OCI-LY7 (cell line): ENCODE results near the gene CDCA8. TPM values are rescaled to one million over a fixed set of nuclear protein-coding genes. Genes with fewer than 3 reads are reported as not detected.

Experiments
- BruUV-seq: library from RNA; stranded (reverse); fragments of 400-500 nt; replicated peaks from 2 replicates; lab custom pipeline; 2021; lab: Mats Ljungman, UMichigan
- CTCF ChIA-PET: fragments of 300-600 bp; sonication (Branson Sonifier 250); formaldehyde crosslinking; loops from one replicate; lab custom pipeline; 2022; ENCODE audit warnings: antibody characterized with exemption; ENCODE audit not compliant: unreplicated experiment; lab: Charles Lee
- POLR2A ChIA-PET: fragments of 300-600 bp; sonication (Branson Sonifier 250); formaldehyde crosslinking; loops from one replicate; lab custom pipeline; 2022; ENCODE audit warnings: antibody characterized with exemption; lab: Charles Lee
- DNase-seq: peaks from one replicate; pipeline ENCODE4 v3.0.0-alpha.2; 2015; ENCODE audit warnings: low spot score
- H2AFZ ChIP-seq: fragments of 200-600 bp; sonication (generic), shearing (Covaris generic); 2 replicates; pipeline ENCODE4 v1.6.1; 2014; ENCODE audit warnings: mild to moderate bottlenecking, antibody characterized with exemption, low read length, moderate library complexity
- H3K27ac ChIP-seq: fragments of 200-600 bp; sonication (generic); 2 replicates; pipeline ENCODE4 v1.5.1; 2014; ENCODE audit warnings: mixed run types, low read depth, mild to moderate bottlenecking, moderate library complexity, low read length, inconsistent platforms; ENCODE audit not compliant: poor library complexity, severe bottlenecking
- H3K36me3 ChIP-seq: fragments of 200-600 bp; sonication (generic); 2 replicates; pipeline ENCODE4 v1.6.1; 2014; ENCODE audit warnings: mild to moderate bottlenecking, antibody characterized with exemption, low read length, moderate library complexity, mixed read lengths; ENCODE audit not compliant: insufficient read depth
- H3K4me1 ChIP-seq: fragments of 200-600 bp; sonication (generic); 2 replicates; pipeline ENCODE4 v1.5.1; 2014; ENCODE audit warnings: mild to moderate bottlenecking, low read length; ENCODE audit not compliant: insufficient read depth, poor library complexity, severe bottlenecking
- H3K4me2 ChIP-seq: fragments of 200-600 bp; sonication (generic); 2 replicates; pipeline ENCODE4 v1.6.1; 2014; ENCODE audit warnings: mild to moderate bottlenecking, low read length
- H3K4me3 ChIP-seq: fragments of 200-600 bp; sonication (generic); 2 replicates; pipeline ENCODE4 v1.5.1; 2014; ENCODE audit warnings: mild to moderate bottlenecking, low read depth, low read length; ENCODE audit not compliant: poor library complexity, severe bottlenecking
- H3K79me2 ChIP-seq: fragments of 200-600 bp; sonication (generic); 2 replicates; pipeline ENCODE4 v1.6.1; 2016; ENCODE audit warnings: low read depth, mild to moderate bottlenecking, low read length, moderate library complexity, mixed read lengths; ENCODE audit not compliant: insufficient read depth
- H3K9me2 ChIP-seq: fragments of 200-600 bp; sonication (generic); 2 replicates; pipeline ENCODE4 v1.6.1; 2016; ENCODE audit warnings: mild to moderate bottlenecking, low read length, mixed read lengths; ENCODE audit not compliant: insufficient read depth
- H3K9me3 ChIP-seq: fragments of 200-600 bp; sonication (generic); 2 replicates; pipeline ENCODE4 v1.6.1; 2014; ENCODE audit warnings: mild to moderate bottlenecking, mixed run types, low read length, mixed read lengths
- H4K20me1 ChIP-seq: fragments of 200-600 bp; sonication (generic); 2 replicates; pipeline ENCODE4 v1.6.1; 2014; ENCODE audit warnings: mild to moderate bottlenecking, antibody characterized with exemption, low read length, moderate library complexity, mixed read lengths; ENCODE audit not compliant: insufficient read depth
- CTCF ChIP-seq: fragments of 200-600 bp; sonication (generic); conservative IDR thresholded peaks from 2 replicates; pipeline ENCODE4 v1.5.1; 2014; ENCODE audit warnings: mild to moderate bottlenecking, antibody characterized with exemption, low read length, moderate library complexity, mixed read lengths
- EZH2phosphoT487 ChIP-seq: fragments of 200-600 bp; sonication (generic); IDR thresholded peaks from 2 replicates; pipeline ENCODE4 v1.6.1; 2018; ENCODE audit warnings: low read depth, borderline replicate concordance, mild to moderate bottlenecking, mixed run types, antibody characterized with exemption, low read length, moderate library complexity, mixed read lengths
- intact Hi-C: fragments of 100-400 bp; cut with micrococcal nuclease; formaldehyde crosslinking; loops from one replicate; pipeline ENCODE4 v1.10.0; 2022; ENCODE audit not compliant: unreplicated experiment
- total RNA-seq, 2 experiments: library from RNA; depleted of rRNA in 1 of 2; stranded (reverse); fragments of >200 nt in 1 of 2; shearing (Covaris generic) in 1 of 2; gene quantifications; 2 replicates each; pipeline ENCODE4 v1.2.3, GENCODE V29; 2014 to 2022

The CDCA8 gene
- total RNA-seq, 2 experiments from 2014 or later = 60.0 to 111 TPM

GRCh38 chr1:37658486-37658885 is 33.8 kb upstream of the CDCA8 start:
- no peak for DNase-seq
- Histone ChIP-seq H4K20me1 (no peaks in the 10 kb centered on the region), H3K79me2 (no peaks in the 10 kb centered on the region), H3K9me3 (no peaks in the 10 kb centered on the region), H3K36me3 (no peaks in the 10 kb centered on the region), H3K27ac (no peak overlapping the region), H3K4me2 (no peak overlapping the region), H3K4me3 (no peak overlapping the region), H3K4me1 (peaks cover 15% of the 10 kb centered on the region), H2AFZ (no peak overlapping the region), H3K9me2 (no peaks in the 10 kb centered on the region)
- TF ChIP-seq CTCF (no peak), EZH2phosphoT487 (no peak)
- ChIA-PET POLR2A (no interaction called here), CTCF (no interaction called here)
- intact Hi-C loops = no loop called here
- BruUV-seq = no TSS peak

- ChIA-PET CTCF (no interaction called here), POLR2A (no interaction called here)
- DNase-seq = no peak
- H3K9me2 ChIP-seq = no peaks in the 10 kb centered on the region
- TF ChIP-seq CTCF = no peak
- no peak for TF ChIP-seq EZH2phosphoT487
- H3K4me2 ChIP-seq = no peak overlapping the region
- BruUV-seq = no TSS peak
- H3K4me1 ChIP-seq = peaks cover 15% of the 10 kb centered on the region
- H2AFZ ChIP-seq = no peak overlapping the region
- H3K9me3 ChIP-seq = no peaks in the 10 kb centered on the region
- H4K20me1 ChIP-seq = no peaks in the 10 kb centered on the region
- no peaks in the 10 kb centered on the region for H3K36me3 ChIP-seq
- H3K4me3 ChIP-seq = no peak overlapping the region
- H3K79me2 ChIP-seq = no peaks in the 10 kb centered on the region
- intact Hi-C loops = no loop called here
- H3K27ac ChIP-seq = no peak overlapping the region
Observed at GRCh38 chr1:37660664-37661063, 31.7 kb upstream of the CDCA8 start.

GRCh38 chr1:37661401-37661800 is 30.9 kb upstream of the CDCA8 start:
- BruUV-seq = no TSS peak
- intact Hi-C loops = no loop called here
- H3K27ac ChIP-seq = no peak overlapping the region
- DNase-seq = no peak
- H4K20me1 ChIP-seq = no peaks in the 10 kb centered on the region
- H3K4me1 ChIP-seq = peaks cover 15% of the 10 kb centered on the region
- CTCF ChIA-PET = interaction anchor here (0.9 kb wide), 1 partner anchor 16 kb away, joined by 4 read pairs; no protein-coding TSS in a partner anchor
- H2AFZ ChIP-seq = no peak overlapping the region
- TF ChIP-seq CTCF (no peak), EZH2phosphoT487 (no peak)
- no peak overlapping the region for H3K4me2 ChIP-seq
- H3K36me3 ChIP-seq = no peaks in the 10 kb centered on the region
- no peaks in the 10 kb centered on the region for H3K79me2 ChIP-seq
- POLR2A ChIA-PET = interaction anchor here (0.9 to 4.1 kb wide), 2 partner anchors 13 to 21 kb away, joined by 4 to 20 read pairs; no protein-coding TSS in a partner anchor
- no peaks in the 10 kb centered on the region for H3K9me3 ChIP-seq
- no peaks in the 10 kb centered on the region for H3K9me2 ChIP-seq
- H3K4me3 ChIP-seq = no peak overlapping the region
